IMR-90 (cell line): Measurements from ENCODE around the gene PHF21A. TPM values are rescaled to one million over a fixed set of nuclear protein-coding genes. Genes with fewer than 3 reads are reported as not detected.
A peak's percentile ranks its signal among the peaks of the same experiment; 100 is the strongest.

Experiments used
- ATAC-seq: fragments of 200-7000 bp; cut with Tn5 transposase; 2 replicates; pipeline ENCODE4 v1.9.1; 2020; ENCODE audit warnings: low read depth, mild to moderate bottlenecking, moderate library complexity
- Bru-seq: library from RNA; stranded (reverse); fragments of 400-500 nt; gene quantifications from one replicate; lab custom pipeline; 2021; lab: Mats Ljungman, UMichigan
- BruChase-seq, 2 experiments: library from RNA; stranded (reverse); fragments of 400-500 nt; gene quantifications; one replicate each; lab custom pipeline; 2021; lab: Mats Ljungman, UMichigan
- BruUV-seq: library from RNA; stranded (reverse); fragments of 400-500 nt; replicated peaks from 2 replicates; lab custom pipeline; 2021; lab: Mats Ljungman, UMichigan
- CTCF ChIA-PET: fragments of 300-600 bp; formaldehyde crosslinking; extraction: SDS; loops from one replicate; lab custom pipeline; 2021; ENCODE audit warnings: antibody characterized with exemption; lab: Yijun Ruan, JAX
- POLR2A ChIA-PET: fragments of 300-600 bp; sonication (Branson Sonifier 250); formaldehyde crosslinking; loops from one replicate; lab custom pipeline; 2022; ENCODE audit warnings: antibody characterized with exemption; ENCODE audit not compliant: unreplicated experiment; lab: Charles Lee
- DNase-seq: peaks from one replicate; pipeline ENCODE4 v3.0.0; 2013
- H2AFZ ChIP-seq: replicated peaks from 2 replicates; pipeline ENCODE3; 2013; ENCODE audit warnings: low read length, mild to moderate bottlenecking; ENCODE audit not compliant: poor library complexity
- H2AK5ac ChIP-seq: 2 replicates; pipeline ENCODE4 v1.6.1; 2013; ENCODE audit warnings: low read depth, low read length, inconsistent platforms
- H2AK9ac ChIP-seq: replicated peaks from 2 replicates; pipeline ENCODE3; 2013; ENCODE audit warnings: mild to moderate bottlenecking, low read depth, low read length, moderate library complexity; ENCODE audit not compliant: poor library complexity
- H2BK120ac ChIP-seq: 2 replicates; pipeline ENCODE4 v1.6.1; 2013; ENCODE audit warnings: low read depth, low read length, inconsistent platforms
- H2BK15ac ChIP-seq: 3 replicates; pipeline ENCODE4 v1.6.1; 2013; ENCODE audit warnings: low read depth, low read length, inconsistent platforms
- H2BK20ac ChIP-seq: 2 replicates; pipeline ENCODE4 v1.6.1; 2013; ENCODE audit warnings: low read depth, mild to moderate bottlenecking, inconsistent platforms, low read length, moderate library complexity
- H2BK5ac ChIP-seq: 2 replicates; pipeline ENCODE4 v1.6.1; 2013; ENCODE audit warnings: mild to moderate bottlenecking, low read depth, low read length, inconsistent platforms; ENCODE audit not compliant: poor library complexity, severe bottlenecking
- H3K14ac ChIP-seq: replicated peaks from 2 replicates; pipeline ENCODE4 v1.6.1; 2013; ENCODE audit warnings: low read depth, low read length, inconsistent platforms
- H3K18ac ChIP-seq: 2 replicates; pipeline ENCODE4 v1.6.1; 2013; ENCODE audit warnings: low read depth, low read length, control low read depth
- H3K23ac ChIP-seq: 2 replicates; pipeline ENCODE4 v1.6.1; 2013; ENCODE audit warnings: low read depth, low read length, inconsistent platforms
- H3K27ac ChIP-seq: 2 replicates; pipeline ENCODE4 v1.5.1; 2013; ENCODE audit warnings: mild to moderate bottlenecking, control low read depth, low read length; ENCODE audit not compliant: insufficient read depth
- H3K27me3 ChIP-seq: 2 replicates; pipeline ENCODE4 v1.6.1; 2013; ENCODE audit warnings: low read length; ENCODE audit not compliant: control insufficient read depth, insufficient read depth
- H3K36me3 ChIP-seq: 2 replicates; pipeline ENCODE4 v1.6.1; 2013; ENCODE audit warnings: low read length, mixed read lengths; ENCODE audit not compliant: control insufficient read depth, insufficient read depth
- H3K4ac ChIP-seq: 2 replicates; pipeline ENCODE4 v1.6.1; 2013; ENCODE audit warnings: low read depth, low read length, inconsistent platforms
- H3K4me1 ChIP-seq: 2 replicates; pipeline ENCODE4 v1.6.1; 2013; ENCODE audit warnings: low read length, mixed read lengths; ENCODE audit not compliant: control insufficient read depth, insufficient read depth
- H3K4me2 ChIP-seq: 2 replicates; pipeline ENCODE4 v1.6.1; 2013; ENCODE audit warnings: low read depth, mild to moderate bottlenecking, control low read depth, low read length, moderate library complexity
- H3K4me3 ChIP-seq: 2 replicates; pipeline ENCODE4 v1.5.1; 2013; ENCODE audit warnings: low read depth, mild to moderate bottlenecking, control low read depth, low read length, moderate library complexity; ENCODE audit not compliant: insufficient read depth
- H3K56ac ChIP-seq: 2 replicates; pipeline ENCODE4 v1.6.1; 2013; ENCODE audit warnings: low read length, inconsistent platforms; ENCODE audit not compliant: insufficient read depth; ENCODE audit errors: extremely low read depth
- H3K79me1 ChIP-seq, 2 experiments: 2 replicates each; pipeline ENCODE4 v1.6.1; 2013; ENCODE audit warnings: low read length in 2 of 2, inconsistent platforms in 1 of 2, low read depth in 1 of 2
- H3K9ac ChIP-seq: 2 replicates; pipeline ENCODE4 v1.6.1; 2013; ENCODE audit warnings: low read depth, low read length, control low read depth
- H3K9me1 ChIP-seq: 2 replicates; pipeline ENCODE4 v1.6.1; 2013; ENCODE audit warnings: low read length, inconsistent platforms; ENCODE audit not compliant: insufficient read depth
- H3K9me3 ChIP-seq: 2 replicates; pipeline ENCODE4 v1.6.1; 2013; ENCODE audit warnings: low read length; ENCODE audit not compliant: control insufficient read depth, insufficient read depth
- H4K20me1 ChIP-seq: 2 replicates; pipeline ENCODE4 v1.6.1; 2013; ENCODE audit warnings: low read length, inconsistent platforms; ENCODE audit not compliant: insufficient read depth
- H4K5ac ChIP-seq: 2 replicates; pipeline ENCODE4 v1.6.1; 2013; ENCODE audit warnings: mild to moderate bottlenecking, low read depth, low read length, control low read depth
- H4K8ac ChIP-seq, 2 experiments: 2 replicates each; pipeline ENCODE4 v1.6.1; 2013; ENCODE audit warnings: low read depth in 2 of 2, low read length in 2 of 2, control low read depth in 1 of 2, inconsistent platforms in 1 of 2
- H4K91ac ChIP-seq: 2 replicates; pipeline ENCODE4 v1.6.1; 2013; ENCODE audit warnings: low read depth, low read length, inconsistent platforms; ENCODE audit not compliant: insufficient read depth
- BHLHE40 ChIP-seq: fragments of 150-350 bp; IDR thresholded peaks from 2 replicates; pipeline ENCODE4 v1.6.1; 2016; ENCODE audit warnings: mild to moderate bottlenecking, low read depth, low read length
- CHD1 ChIP-seq: IDR thresholded peaks from 2 replicates; pipeline ENCODE4 v1.6.1; 2012; ENCODE audit warnings: low read depth, low read length, improper control_type of control experiment
- FOS ChIP-seq: fragments of 150-350 bp; IDR thresholded peaks from 2 replicates; pipeline ENCODE4 v1.6.1; 2016; ENCODE audit warnings: low read depth, low read length
- MAZ ChIP-seq: IDR thresholded peaks from 2 replicates; pipeline ENCODE4 v1.6.1; 2012; ENCODE audit warnings: low read depth, mild to moderate bottlenecking, low read length, improper control_type of control experiment, moderate library complexity, borderline replicate concordance
- MXI1 ChIP-seq: IDR thresholded peaks from 2 replicates; pipeline ENCODE4 v1.6.1; 2012; ENCODE audit warnings: low read depth, mild to moderate bottlenecking, low read length, moderate library complexity, borderline replicate concordance
- POLR2A ChIP-seq: IDR thresholded peaks from 2 replicates; pipeline ENCODE4 v1.6.1; 2012; ENCODE audit warnings: mild to moderate bottlenecking, low read depth, low read length
- RAD21 ChIP-seq: IDR thresholded peaks from 2 replicates; pipeline ENCODE4 v1.6.1; 2012; ENCODE audit warnings: low read length, improper control_type of control experiment
- RCOR1 ChIP-seq: IDR thresholded peaks from 2 replicates; pipeline ENCODE4 v1.6.1; 2012; ENCODE audit warnings: mild to moderate bottlenecking, low read length, improper control_type of control experiment; ENCODE audit not compliant: insufficient replicate concordance
- RFX5 ChIP-seq: IDR thresholded peaks from 2 replicates; pipeline ENCODE4 v1.8.0; 2012; ENCODE audit warnings: low read depth, mild to moderate bottlenecking, low read length, moderate library complexity
- USF2 ChIP-seq: fragments of 150-350 bp; IDR thresholded peaks from 2 replicates; pipeline ENCODE4 v1.6.1; 2017; ENCODE audit warnings: mild to moderate bottlenecking, antibody characterized with exemption, low read length, low read depth
- WGBS, 2 experiments: methylation state at CpG; one replicate each; pipeline versions ENCODE4 v1.1.5 to v1.1.7; 2013; ENCODE audit warnings: missing lambda C conversion rate in 2 of 2; ENCODE audit not compliant: insufficient read length in 1 of 2; ENCODE audit errors: extremely low coverage in 2 of 2; 5-methylcytosine and 5-hydroxymethylcytosine counted together
- dilution Hi-C: fragments of 300-500 bp; cut with HindIII; formaldehyde crosslinking; loops from one replicate; pipeline ENCODE4 v1.14.3; 2018; ENCODE audit warnings: low sequenced_read_pairs; ENCODE audit not compliant: unreplicated experiment
- in situ Hi-C: fragments of 300-500 bp; cut with MboI; formaldehyde crosslinking; loops from 3 replicates; pipeline ENCODE4 v1.14.3; 2019; ENCODE audit warnings: low sequenced_read_pairs, inconsistent platforms, mixed read lengths
- intact Hi-C: fragments of 100-400 bp; cut with micrococcal nuclease; formaldehyde crosslinking; loops from 2 replicates; pipeline ENCODE4 v1.10.0; 2022
- long read RNA-seq: library from polyadenylated mRNA; unstranded; transcript quantifications from one replicate; pipeline ENCODE4 v2.0.0, GENCODE V29; 2021; ENCODE audit not compliant: unreplicated experiment
- polyA plus RNA-seq, 3 experiments: library from polyadenylated mRNA; depleted of rRNA; stranded (reverse); fragments of >200 nt; gene quantifications; 2 replicates each; pipeline ENCODE4 v1.2.3, GENCODE V29; 2012; ENCODE audit warnings: low replicate concordance in 1 of 3
- total RNA-seq: library from RNA; depleted of rRNA; stranded (reverse); fragments of >200 nt; gene quantifications from 2 replicates; pipeline ENCODE4 v1.2.3, GENCODE V29; 2012; rRNA removed

Gene PHF21A
- total RNA-seq = 9.0 and 9.7 TPM in 2 replicates
- polyA plus RNA-seq (2012; rRNA removed) = 20.6 and 23.6 TPM in 2 replicates
- polyA plus RNA-seq (2012; cell fraction: cytosol; rRNA removed) = 10.6 and 13.2 TPM in 2 replicates
- 32.8 and 122 TPM in 2 replicates for polyA plus RNA-seq (2012; cell fraction: nucleus; rRNA removed; ENCODE audit: low replicate concordance)
- Bru-seq, nascent RNA = percentile 91 among the genes with signal in this experiment
- percentile 84 among the genes with signal in this experiment for BruChase-seq, experiment 1, labeled RNA remaining after a 6-hour chase
- BruChase-seq, experiment 2, labeled RNA remaining after a 2-hour chase = percentile 89 among the genes with signal in this experiment
- long read RNA-seq, partial matches to known transcripts = 5 of 21 reads
- long read RNA-seq, other reads (novel, unspliced or antisense) = 16 of 21 reads

DNA sequence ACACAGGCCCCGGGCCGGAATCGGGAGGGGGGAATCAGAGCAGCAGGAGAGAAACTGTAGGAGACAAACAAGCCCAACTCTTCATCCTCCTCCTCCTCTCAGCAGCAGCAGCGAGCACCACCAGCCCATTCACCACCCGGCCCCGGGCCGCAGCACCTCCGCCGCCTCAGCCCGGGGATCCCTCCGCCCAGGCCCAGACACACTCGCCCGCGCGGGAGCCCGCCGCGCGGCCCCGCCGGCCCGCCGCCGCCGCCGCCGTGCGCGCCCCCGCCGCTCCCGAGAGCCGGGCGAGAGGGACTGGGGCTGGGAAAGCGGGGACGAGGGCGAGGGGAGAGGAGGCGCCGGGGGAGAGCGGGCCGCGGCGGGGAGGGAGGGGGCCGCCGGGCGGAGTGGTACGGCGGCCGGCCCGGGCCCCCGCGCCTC is at the start of gene PHF21A:
PHF21A (minus strand) TSS at position 154 of the 423 bp plus-strand sequence. CDS start 37,235 bp downstream, outside the sequence.
- Histone ChIP-seq H3K56ac (peak within 1 kb of the TSS; percentile 89), H3K27ac (peak within 1 kb of the TSS; percentile 86), H2BK15ac (peak within 1 kb of the TSS; percentile 75; the same call in 2 of the 3 replicates), H2AK9ac (peak within 1 kb of the TSS; percentile 87), H2BK5ac (peak within 1 kb of the TSS; percentile 83), H3K9ac (peak within 1 kb of the TSS; percentile 99), H3K4me2 (peak within 1 kb of the TSS; percentile 94), H3K4ac (peak within 1 kb of the TSS; percentile 90), H2BK120ac (peak within 1 kb of the TSS; percentile 38), H2BK20ac (no peak within 1 kb of the TSS), H4K20me1 (peaks cover 15% of the 10 kb centered on the region; the same call in 1 of the 2 replicates), H3K36me3 (no peaks in the 10 kb centered on the region), H2AK5ac (peak within 1 kb of the TSS; percentile 74), H3K9me3 (no peaks in the 10 kb centered on the region), H3K4me3 (peak within 1 kb of the TSS; percentile 68), H3K4me1 (no peaks in the 10 kb centered on the region), H3K23ac (peak within 1 kb of the TSS; percentile 89; the same call in 1 of the 2 replicates), H3K9me1 (0 out of 2 replicates have a peak, but pooled peaks cover 2% of the 10 kb centered on the region), H4K8ac (peak within 1 kb of the TSS; percentile 61 to 86), H3K27me3 (no peaks in the 10 kb centered on the region), H3K14ac (peak within 1 kb of the TSS; percentile 71), H4K5ac (peak within 1 kb of the TSS; percentile 70), H2AFZ (peak within 1 kb of the TSS; percentile 96), H3K18ac (peak within 1 kb of the TSS; percentile 58), H4K91ac (peak within 1 kb of the TSS; percentile 81), H3K79me1 (peaks cover 0 to 17% of the 10 kb centered on the region in 2 experiments; a peak in 2 of 4 replicates)
- ChIA-PET CTCF (no interaction called here), POLR2A (interaction anchor here (0.6 kb wide), 1 partner anchor 122 kb away, joined by 6 read pairs; no protein-coding TSS in a partner anchor)
- WGBS, 2 experiments = 0% methylated on average over 1 of the region's 52 CpGs; no CpG with 5 or more reads in 1 of the 2 experiments
- ATAC-seq (peak; percentile 69), DNase-seq (peak; percentile 93)
- in situ Hi-C loops (loop anchor here (25.0 kb wide), 1 partner anchor 191 kb away; no protein-coding TSS in a partner anchor), intact Hi-C loops (loop anchor here (2.0 to 5.0 kb wide), 2 partner anchors 117 to 186 kb away; no protein-coding TSS in a partner anchor), dilution Hi-C loops (no loop called here)
- TF ChIP-seq MAZ (peak; percentile 82; the same call in 1 of the 2 replicates), BHLHE40 (no peak), RFX5 (no peak), RAD21 (no peak), RCOR1 (peak; percentile 68), CHD1 (no peak), FOS (no peak), POLR2A (no peak), USF2 (no peak), MXI1 (no peak)
- BruUV-seq = no TSS peak
